ENCODE measurements around the gene TMEM167A.

TMEM167A gene

GRCh38 chr5:83034036-83034435, 43.2 kb downstream of the TMEM167A start:
- DNase-seq: no peak

- no peak for DNase-seq
These were observed 45.8 kb downstream of the TMEM167A start for GRCh38 chr5:83031381-83031780.

- DNase-seq: no peak
These were observed 47.3 kb downstream of the TMEM167A start for GRCh38 chr5:83029912-83030311.

GRCh38 chr5:83026930-83027687, 50.1 kb downstream of the TMEM167A start:
- DNase-seq: peak; percentile 47

GRCh38 chr5:83026516-83026915, 50.7 kb downstream of the TMEM167A start:
- no peak for DNase-seq

GRCh38 chr5:83025690-83026478, 51.3 kb downstream of the TMEM167A start:
- DNase-seq: no peak

- no peak for DNase-seq
These were observed 54.9 kb downstream of the TMEM167A start for GRCh38 chr5:83022334-83022733.

- DNase-seq: no peak
These were observed 61.5 kb downstream of the TMEM167A start for GRCh38 chr5:83015676-83016075.

GRCh38 chr5:83011985-83012384, 65.2 kb downstream of the TMEM167A start:
- DNase-seq: no peak

GRCh38 chr5:83009408-83009807, 67.8 kb downstream of the TMEM167A start:
- no peak for DNase-seq

- DNase-seq: no peak
These were observed 69.4 kb downstream of the TMEM167A start for GRCh38 chr5:83007755-83008154.

- DNase-seq: no peak
These were observed 70.4 kb downstream of the TMEM167A start for GRCh38 chr5:83006683-83007283.

- no peak for DNase-seq
These were observed 73.4 kb downstream of the TMEM167A start for GRCh38 chr5:83003791-83004190.
